NOMO-1 treated with DMSO at 0.1 percent for 48 hours (cell line): ENCODE data around the gene TMEM259.

Experiments
- DNase-seq: peaks from one replicate; lab custom pipeline; 2025; ENCODE audit not compliant: unreplicated experiment; lab: John Stamatoyannopoulos, UW

Gene TMEM259

DNA sequence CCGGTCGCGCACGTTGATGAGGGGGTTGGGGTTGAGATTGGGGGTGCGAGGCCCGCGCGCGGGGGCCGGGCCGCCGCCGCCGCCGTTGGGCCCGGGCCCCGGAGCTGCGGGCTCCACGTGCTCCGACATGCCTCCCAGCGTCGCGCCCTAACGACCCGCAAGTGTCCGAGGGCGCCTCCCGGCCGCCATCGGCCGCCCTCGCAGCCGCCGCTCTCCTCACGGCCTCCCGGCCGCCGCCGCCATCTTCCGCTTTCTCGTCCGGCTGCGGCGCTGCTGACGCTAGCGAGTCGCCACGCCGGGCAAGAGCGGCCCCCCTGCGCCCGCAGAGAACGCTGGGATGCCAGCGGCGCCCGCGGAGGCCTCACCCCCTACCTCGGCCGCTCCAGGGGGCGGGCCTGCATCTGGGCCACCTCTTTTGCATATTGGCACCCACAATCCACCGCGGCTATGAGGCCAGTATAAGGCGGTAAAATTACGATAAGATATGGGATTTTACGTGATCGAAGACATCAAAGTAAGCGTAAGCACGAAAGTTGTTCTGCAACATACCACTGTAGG, at the start of gene TMEM259:
Gene TMEM259, minus strand, starts transcription at position 256 of the 558 bp plus-strand sequence. Its CDS starts 127 bp downstream, at position 129.
- DNase-seq = peak; percentile 94

DNA sequence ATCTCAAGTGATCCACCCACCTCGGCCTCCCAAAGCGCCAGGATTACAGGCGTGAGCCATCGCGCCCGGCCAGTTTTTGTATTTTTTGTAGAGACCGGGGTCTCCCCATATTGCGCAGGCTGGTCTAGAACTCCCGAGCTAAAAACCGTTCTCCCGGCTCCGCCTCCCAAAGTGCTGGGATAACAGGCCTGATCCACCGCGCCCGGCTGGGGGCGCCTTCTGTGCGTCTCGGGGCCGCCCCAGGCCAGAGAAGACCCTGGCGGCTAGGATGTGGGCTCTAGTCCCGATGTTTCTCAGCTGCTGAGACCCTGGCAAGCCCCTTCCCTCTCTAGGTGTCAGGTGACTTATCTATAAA, 49.6 kb upstream of the TMEM259 start:
- DNase-seq = no peak

DNA sequence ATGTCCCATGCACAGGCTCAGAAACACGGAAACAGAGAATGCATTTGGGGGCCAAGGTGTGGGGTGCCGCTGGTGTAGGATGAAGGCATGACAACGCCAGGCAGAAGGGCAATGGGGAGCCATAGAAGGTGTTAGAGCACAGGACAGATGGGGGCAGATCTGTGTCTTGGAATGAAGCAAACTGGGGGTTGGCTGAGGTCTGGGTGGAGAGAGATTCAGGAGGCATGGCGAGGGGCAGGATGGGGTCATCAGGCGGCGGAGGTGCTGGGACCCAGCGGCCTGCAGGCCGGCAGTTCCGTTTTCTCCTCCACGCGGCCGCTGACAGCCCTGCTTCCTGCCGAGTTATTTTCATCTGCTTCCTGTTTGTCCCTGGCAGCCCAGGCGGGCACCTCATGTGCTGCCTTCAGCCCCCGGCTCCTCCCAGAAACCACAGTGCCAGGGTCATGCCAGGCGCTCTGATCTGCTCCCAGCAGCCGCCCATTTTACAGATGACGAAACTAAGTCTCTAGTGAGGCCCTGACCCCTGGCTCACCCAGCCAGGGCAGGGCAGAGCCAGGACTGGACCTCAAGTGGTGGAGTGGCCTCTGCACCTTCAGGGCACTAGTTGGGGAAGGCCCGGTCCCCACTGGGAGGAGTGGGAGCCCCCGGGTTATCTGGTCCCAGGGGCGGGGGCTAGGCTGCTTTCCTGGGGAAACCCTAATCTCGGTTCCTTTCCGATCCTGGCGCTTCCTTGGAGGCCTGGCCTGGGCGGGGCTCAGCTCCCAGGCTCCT, 48.3 kb upstream of the TMEM259 start:
- DNase-seq = peak; percentile 95

DNA sequence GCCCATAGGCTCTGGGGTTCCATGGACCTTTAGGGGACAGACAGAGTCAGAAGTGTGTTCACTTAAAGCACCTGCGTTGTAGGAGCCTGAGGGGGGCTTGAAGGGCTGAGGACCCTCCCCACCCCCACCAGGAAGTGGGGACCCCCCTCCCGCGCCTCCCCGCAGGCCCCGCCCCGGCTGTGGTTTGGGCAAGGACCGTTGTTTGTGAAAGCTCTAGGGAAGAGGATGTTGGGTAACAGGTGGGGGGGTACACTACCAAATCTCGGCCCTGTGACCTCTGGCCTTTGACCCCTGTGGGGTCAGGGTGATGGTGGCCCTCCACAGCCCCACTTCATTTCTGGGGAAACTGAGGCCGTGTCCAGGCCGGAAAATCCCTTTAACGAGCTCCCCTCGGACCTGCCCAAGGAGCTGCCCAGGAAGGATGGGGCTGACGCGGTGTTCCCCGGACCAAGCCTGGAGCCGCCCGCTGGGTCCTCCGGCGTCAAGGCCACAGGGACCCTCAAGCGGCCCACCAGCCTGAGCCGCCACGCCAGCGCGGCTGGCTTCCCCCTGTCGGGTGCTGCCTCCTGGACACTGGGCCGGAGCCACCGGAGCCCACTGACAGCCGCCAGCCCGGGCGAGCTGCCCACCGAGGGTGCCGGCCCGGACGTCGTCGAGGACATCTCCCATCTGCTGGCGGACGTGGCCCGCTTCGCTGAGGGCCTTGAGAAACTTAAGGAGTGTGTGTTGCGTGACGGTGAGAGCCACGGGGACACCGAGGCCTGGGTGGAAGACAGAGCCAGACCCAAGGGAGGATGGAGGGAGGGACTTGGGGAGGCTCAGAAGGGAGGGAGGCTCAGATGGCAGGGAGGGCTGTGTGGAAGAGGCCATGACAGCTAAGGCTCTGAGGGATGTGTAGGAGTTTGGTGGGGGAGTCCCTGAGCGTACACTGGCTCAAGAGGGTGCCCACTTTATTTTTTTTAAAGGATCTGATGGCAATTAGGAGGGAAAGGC, 47.4 kb upstream of the TMEM259 start:
- peak; percentile 67 for DNase-seq

GRCh38 chr19:1067341-1067957, 46.5 kb upstream of the TMEM259 start:
- DNase-seq = peak; percentile 30

DNA sequence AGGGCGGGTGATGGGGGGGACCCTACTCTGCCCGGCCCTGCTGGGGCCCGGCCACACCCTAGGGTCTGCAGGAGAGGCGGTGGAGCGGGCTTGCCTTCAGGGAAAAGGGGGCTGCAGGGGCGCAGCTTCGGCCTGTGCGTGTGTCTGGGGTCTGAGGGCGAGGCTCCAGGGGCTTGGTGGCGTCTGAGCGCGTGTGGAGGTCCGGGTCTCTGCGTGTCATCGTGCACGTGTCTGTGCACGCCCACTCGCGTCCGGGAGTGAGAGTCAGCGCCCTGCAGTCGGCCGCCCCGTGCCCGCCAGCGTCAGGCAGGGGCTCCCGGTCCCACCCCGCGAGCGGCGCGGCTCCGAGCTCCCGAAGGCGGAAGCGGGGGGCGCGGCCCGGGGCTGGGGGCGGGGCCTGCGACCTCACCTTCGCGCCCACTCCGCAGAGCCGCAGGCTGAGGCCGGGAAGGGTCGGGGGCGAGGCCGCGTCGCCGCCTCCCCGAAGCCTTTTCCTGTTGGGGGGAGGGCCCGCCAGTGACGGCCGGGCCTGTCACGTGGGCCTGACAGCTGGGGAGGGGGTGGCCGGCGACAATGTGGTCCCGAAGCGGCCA, 45.9 kb upstream of the TMEM259 start, which contains the start of gene ARHGAP45:
Gene ARHGAP45, plus strand, starts transcription at position 420 of the 593 bp plus-strand sequence. CDS start 239 bp downstream, outside the sequence.
- peak; percentile 50 for DNase-seq

GRCh38 chr19:1066251-1066747, 45.4 kb upstream of the TMEM259 start:
- no peak for DNase-seq

DNA sequence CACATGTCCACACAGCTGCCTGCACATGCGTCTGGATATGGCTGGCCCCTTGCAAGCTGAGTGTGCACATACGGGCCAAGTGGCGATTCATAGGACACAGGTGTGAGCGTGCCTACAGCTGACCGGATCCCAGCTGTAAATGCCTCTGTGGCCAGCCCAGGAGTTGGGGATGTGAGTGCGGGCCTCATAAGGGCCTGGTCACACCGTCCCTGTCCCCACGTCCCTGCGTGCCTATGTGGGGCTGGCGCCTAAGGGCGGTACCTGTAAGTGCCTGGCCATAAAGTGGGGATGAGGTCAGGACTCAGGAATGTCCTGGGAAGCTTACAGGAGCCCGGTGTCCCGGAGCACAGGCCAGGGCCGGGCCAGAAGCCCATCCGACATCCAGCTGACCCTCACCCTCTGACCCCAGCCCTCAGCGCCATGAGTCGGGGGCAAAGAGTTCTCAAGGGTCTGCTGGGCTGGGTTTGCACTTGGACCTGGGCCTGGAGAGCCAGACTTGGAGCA, 44.7 kb upstream of the TMEM259 start:
- no peak for DNase-seq

DNA sequence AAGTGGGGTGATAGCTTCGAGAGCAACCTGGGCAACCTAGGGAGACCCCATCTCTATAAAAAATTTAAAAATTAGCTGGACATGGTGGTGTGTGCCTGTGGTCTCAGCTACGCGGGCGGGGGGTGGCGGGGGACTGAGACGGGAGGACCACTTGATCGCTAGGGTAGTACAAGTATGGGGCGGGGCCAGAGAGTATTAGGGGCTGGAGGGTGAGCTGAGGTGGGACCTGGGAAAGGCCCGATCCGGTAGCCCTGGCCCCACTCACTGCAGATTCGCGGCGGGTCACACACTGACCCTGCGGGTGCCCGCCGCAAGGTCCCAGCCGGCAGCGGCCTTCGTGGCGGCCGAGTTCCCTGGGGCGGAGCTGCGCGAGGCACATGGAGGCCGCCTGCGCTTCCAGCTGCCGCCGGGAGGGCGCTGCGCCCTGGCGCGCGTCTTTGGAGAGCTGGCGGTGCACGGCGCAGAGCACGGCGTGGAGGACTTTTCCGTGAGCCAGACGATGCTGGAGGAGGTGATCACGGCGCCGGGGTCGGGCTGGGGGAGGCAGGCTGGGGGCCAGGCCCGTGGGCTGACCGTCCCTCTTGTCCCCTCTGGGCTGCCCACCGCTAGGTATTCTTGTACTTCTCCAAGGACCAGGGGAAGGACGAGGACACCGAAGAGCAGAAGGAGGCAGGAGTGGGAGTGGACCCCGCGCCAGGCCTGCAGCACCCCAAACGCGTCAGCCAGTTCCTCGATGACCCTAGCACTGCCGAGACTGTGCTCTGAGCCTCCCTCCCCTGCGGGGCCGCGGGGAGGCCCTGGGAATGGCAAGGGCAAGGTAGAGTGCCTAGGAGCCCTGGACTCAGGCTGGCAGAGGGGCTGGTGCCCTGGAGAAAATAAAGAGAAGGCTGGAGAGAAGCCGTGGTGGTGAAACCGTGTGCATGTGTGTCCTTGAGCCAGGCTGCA, 44.0 kb upstream of the TMEM259 start:
- DNase-seq = peak; percentile 68

DNA sequence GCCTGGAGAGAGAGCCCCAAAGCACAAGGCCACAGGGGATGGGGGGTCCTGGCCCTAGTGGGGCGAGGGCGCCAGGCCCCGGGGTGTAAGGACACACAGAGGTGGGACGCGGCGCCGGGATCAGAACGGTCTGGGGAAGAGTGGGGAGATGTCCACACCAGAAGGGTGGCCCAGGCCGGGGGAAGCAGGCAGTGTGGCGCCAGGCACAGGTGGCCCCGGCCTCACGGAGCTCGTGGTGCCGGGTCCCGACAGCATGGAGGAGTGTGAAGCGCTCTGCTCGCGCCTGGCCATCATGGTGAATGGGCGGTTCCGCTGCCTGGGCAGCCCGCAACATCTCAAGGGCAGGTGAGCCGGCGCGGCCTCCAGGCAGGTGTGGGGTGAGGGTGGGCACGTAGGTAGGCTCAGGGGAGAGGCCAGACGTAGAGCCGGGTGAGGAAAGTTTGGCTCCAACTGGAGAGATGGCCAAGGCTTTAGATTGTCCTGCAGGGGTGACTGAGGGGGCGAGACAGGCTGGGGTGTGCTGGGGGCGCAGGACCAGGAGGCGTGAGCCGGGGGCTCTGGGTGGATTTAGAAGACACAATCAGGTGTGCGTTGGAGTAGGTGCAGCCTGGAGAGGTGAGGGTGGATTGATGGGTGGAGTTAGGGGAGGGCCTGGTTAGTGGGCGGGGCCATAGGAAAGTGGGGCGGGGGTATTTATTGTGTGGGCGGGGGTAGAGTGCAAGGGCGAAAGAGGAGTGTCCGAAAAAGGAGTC, 43.2 kb upstream of the TMEM259 start:
- no peak for DNase-seq

DNA sequence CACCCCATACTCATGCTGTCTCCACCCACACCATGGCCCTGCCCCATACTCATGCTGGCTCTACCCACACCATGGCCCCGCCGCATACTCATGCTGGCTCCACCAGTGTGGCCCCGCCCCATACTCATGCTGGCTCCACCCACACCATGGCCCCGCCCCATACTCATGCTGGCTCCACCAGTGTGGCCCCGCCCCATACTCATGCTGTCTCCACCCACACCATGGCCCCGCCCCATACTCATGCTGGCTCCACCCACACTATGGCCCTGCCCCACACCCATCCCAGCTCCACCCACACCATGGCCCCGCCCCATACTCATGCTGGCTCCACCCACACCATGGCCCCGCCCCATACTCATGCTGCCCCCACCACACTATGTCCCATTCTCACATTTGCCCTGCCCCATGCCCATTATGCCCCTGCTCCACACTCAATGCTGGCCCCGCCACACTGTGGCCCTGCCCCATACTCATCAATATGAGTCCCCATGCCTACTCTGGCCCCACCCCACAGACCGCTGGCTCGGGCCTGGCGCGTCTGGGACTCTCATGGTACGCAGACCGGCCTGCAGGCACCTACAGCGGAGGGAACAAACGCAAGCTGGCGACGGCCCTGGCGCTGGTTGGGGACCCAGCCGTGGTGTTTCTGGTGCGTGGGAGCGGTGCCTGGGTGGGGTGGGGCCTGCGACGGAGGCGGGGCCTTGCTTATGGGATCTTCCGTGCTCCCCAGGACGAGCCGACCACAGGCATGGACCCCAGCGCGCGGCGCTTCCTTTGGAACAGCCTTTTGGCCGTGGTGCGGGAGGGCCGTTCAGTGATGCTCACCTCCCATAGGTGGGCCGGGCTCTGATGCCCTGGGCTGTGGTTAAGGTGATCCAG, 42.3 kb upstream of the TMEM259 start:
- no peak for DNase-seq

DNA sequence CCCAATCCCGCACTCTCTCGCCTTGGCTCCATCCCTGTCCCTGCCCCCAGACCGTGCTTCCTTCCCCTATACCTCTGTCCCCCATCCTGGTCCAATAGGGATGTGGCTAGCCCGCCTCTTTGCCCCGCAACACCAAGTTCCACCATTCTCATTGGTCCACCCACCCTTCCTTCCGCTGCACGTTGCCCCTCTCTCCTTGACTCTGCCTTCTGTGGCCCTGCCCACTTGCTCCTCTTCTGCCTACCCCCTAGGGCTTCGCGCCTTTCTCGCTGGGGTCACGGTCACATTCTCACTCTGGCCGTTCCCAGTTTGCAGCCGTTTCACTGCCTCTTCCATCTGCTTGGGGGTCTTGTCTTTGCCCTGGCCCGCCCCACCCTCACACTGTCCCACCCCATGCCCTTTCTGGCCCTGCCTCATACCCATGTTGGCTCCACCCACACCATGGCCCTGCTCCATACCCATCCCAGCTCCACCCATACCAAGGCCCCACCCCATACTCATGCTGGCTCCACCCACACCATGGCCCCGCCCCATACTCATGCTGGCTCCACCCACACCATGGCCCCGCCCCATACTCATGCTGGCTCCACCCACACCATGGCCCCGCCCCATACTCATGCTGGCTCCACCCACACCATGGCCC, 41.6 kb upstream of the TMEM259 start:
- DNase-seq = no peak

DNA sequence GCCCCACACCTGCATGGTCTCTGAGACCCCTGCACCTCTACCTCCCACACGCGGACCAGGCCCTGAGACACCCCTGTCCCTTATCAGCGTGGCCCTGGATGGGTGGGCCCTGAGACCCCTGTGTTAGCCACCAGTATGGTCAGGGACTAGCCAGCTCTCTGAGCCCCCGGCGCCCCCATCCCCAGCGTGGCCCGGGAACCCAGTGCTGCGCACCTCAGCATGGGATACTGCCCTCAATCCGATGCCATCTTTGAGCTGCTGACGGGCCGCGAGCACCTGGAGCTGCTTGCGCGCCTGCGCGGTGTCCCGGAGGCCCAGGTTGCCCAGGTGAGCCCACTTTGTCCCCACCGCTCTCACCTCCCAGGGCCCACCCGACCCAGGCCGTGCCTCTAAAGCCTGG, 41.1 kb upstream of the TMEM259 start:
- DNase-seq = no peak

GRCh38 chr19:1060689-1061088, 39.8 kb upstream of the TMEM259 start:
- DNase-seq = no peak

GRCh38 chr19:1058112-1058511, 37.2 kb upstream of the TMEM259 start:
- no peak for DNase-seq

GRCh38 chr19:1057176-1057855, 36.4 kb upstream of the TMEM259 start:
- no peak for DNase-seq
